Epithelial cell of proximal tubule (primary cell): ENCODE measurements around the gene CRYL1. TPM values are rescaled to one million over a fixed set of nuclear protein-coding genes. Genes with fewer than 3 reads are reported as not detected.
A peak's percentile ranks its signal among the peaks of the same experiment; 100 is the strongest.

Experiments
- DNase-seq: peaks from one replicate; pipeline ENCODE4 v3.0.0-alpha.2; 2011; ENCODE audit warnings: low read depth
- H3K4me3 ChIP-seq: 2 replicates; pipeline ENCODE4 v1.5.1; 2011; ENCODE audit warnings: low read depth, mild to moderate bottlenecking, low read length
- total RNA-seq: library from RNA; depleted of rRNA; stranded (reverse); fragments of >200 nt; gene quantifications from 2 replicates; pipeline ENCODE4 v1.2.3, GENCODE V29; 2015
- TF ChIP-seq, protein P1 (sequence below): conservative IDR thresholded peaks from 2 replicates; pipeline ENCODE4 v1.5.1; 2012; ENCODE audit warnings: low read depth, mild to moderate bottlenecking, low read length

Gene CRYL1
- total RNA-seq, 1 donor from 2014 or later: 41.3 TPM

DNA sequence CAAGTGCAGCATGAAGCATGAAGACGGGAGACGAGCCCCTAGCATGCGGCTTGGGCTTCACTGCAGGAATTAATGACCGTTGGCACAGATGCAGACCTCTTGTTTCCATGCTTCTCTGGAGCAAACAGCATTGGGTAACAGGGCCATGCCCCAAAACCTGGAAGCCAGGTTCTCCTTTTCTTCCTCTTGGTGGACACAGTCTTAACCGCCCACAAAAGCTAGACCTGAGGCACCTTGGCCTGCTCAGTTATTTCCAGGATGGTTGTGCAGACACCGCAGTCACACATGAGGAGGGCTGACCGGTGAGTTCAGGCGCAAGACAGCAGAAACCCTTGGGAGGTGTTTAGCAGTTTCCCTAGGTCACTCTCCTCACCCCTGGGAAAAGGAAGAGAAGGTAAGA lies 159.6 kb downstream of the CRYL1 start:
- no peak overlapping the region for H3K4me3 ChIP-seq
- TF ChIP-seq, protein P1, sequence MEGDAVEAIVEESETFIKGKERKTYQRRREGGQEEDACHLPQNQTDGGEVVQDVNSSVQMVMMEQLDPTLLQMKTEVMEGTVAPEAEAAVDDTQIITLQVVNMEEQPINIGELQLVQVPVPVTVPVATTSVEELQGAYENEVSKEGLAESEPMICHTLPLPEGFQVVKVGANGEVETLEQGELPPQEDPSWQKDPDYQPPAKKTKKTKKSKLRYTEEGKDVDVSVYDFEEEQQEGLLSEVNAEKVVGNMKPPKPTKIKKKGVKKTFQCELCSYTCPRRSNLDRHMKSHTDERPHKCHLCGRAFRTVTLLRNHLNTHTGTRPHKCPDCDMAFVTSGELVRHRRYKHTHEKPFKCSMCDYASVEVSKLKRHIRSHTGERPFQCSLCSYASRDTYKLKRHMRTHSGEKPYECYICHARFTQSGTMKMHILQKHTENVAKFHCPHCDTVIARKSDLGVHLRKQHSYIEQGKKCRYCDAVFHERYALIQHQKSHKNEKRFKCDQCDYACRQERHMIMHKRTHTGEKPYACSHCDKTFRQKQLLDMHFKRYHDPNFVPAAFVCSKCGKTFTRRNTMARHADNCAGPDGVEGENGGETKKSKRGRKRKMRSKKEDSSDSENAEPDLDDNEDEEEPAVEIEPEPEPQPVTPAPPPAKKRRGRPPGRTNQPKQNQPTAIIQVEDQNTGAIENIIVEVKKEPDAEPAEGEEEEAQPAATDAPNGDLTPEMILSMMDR: no peak
- DNase-seq: no peak

DNA sequence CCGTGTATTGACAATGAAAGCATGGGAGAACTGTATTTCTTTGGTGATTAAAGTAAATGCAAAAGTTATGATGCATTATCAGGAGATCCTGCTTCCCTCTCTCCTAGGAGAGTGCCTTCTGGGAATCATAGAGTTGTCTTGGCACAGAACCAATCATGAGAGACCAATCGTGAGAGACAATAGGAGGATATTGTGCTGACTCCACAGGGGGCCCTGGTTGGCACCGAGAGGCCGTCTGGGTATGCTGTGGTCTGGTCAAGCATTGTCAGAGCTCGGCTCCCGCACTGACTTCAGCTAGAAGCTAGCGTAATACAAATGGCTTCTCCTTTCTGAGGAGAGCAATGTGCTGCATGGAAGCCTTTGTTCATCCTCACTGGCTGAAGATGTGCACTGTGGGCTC lies 162.1 kb downstream of the CRYL1 start:
- TF ChIP-seq, protein P1: no peak
- H3K4me3 ChIP-seq: no peak overlapping the region
- no peak for DNase-seq

DNA sequence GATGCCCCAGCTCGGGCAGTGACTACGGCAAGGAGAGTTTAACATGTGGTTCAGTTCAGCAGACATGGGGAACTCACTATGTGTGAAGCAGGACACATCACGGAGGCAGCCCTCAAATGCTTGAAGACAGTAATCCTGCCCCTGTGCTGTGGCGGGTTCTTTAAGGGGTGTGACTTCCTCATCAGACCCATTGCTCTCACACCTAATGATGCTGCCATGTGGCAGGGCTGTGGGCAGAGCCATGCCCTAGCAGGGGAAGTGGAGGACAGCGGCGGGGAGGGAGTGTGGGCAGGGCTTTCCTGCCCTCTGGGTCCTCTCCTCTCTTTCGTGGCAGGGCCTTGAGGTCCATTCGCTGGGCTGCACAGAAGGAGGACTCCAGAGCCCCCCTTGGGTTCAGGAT lies 162.5 kb downstream of the CRYL1 start:
- no peak overlapping the region for H3K4me3 ChIP-seq
- DNase-seq: no peak
- TF ChIP-seq, protein P1: no peak

DNA sequence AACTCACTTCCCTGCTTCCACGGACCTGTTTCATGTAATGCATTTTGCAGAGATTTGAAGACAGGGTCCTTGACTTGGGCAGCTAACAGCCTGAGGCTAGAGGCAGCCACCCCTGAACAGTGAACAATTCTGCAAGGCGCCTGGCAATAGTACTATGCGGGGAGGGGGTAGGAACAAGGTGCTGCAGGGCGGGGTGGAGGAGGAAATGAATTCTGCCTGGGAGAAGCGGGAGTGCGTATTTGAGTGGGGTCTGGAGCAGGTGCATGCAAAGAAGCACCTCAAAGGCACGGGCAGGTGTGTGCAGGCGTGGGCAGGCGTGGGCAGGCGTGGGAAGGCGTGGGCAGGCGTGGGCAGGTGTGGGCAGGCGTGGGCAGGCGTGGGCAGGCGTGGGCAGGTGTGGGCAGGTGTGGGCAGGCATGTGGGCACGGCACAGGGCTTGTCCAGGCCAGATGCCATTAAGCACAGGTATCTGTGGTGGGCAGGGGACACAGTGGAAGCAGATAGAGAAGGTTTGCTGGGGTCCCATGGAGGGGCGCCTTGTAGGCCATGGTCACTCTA lies 163.1 kb downstream of the CRYL1 start:
- TF ChIP-seq, protein P1: no peak
- no peak for DNase-seq
- H3K4me3 ChIP-seq: no peak overlapping the region

DNA sequence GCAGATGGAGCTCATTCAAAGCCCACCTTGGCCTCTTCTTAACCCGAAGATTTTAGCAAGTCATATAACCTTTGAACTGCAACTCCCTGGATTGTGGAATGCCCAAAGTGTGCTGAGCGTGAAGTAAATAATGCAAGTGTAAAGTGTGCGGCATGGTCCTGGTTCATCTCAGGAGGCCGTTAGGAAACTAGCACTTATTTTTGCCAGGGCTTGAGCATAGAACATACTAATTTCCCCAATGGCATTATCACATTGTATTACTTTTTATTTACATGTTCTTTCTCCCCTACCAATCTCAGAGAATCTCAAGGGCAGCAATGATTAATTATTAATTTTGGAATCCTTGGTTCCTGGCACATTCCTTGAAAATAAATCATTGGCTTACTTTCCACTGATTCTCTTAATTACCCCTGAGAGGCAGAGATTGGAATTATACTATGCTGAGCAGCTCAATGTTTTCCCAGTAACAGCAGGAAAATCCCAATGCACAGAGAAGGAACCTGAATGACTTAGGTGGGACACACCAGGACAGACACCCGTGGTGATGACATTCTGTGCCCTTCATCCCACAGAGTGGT lies 164.7 kb downstream of the CRYL1 start:
- no peak overlapping the region for H3K4me3 ChIP-seq
- TF ChIP-seq, protein P1: no peak
- peak; percentile 73 for DNase-seq

DNA sequence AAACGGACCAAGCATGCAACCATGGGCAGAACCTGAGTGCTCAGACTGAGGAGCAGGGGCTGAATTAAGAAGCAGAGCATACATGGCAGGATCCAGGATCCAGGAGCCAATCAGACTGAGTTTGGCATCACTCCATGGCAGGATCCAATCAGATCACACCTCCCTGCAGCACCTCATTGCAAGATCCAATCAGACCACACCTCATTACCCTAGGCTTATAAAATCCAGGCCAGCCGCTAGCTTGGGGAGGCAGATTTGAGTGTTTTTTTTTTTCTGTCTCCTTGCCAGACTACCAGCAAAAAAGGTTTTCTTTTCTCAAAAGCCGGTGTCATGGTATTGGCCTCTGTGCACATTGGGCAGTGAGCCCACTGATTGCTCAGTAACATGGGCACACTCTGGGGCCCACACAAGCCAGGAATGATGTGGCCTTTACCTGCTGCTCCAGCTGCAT lies 165.6 kb downstream of the CRYL1 start:
- TF ChIP-seq, protein P1: no peak
- peak; percentile 69 for DNase-seq
- H3K4me3 ChIP-seq: no peak overlapping the region

DNA sequence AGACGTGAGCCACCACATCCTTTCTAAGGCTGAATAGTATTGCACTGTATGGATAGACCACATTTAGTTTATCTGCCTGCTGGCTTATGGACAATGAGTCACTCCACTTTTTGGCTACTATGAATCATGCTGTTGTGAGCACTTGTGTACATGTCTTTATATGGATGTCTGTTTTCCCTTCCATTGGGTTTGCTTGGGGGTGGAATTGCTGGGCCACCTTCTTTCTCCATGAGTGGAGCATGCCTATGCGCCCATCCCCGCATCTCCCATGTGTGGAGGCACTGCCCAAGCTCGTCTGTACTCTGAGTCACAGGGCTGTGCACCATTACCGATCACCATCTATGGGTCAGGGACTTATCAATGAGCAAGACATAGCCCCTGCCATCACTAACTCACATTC lies 166.3 kb downstream of the CRYL1 start:
- no peak overlapping the region for H3K4me3 ChIP-seq
- DNase-seq: peak; percentile 87
- TF ChIP-seq, protein P1: no peak
